ENCODE measurements around the gene MRGPRE. TPM values are rescaled to one million over a fixed set of nuclear protein-coding genes. Genes with fewer than 3 reads are reported as not detected.

Gene MRGPRE
- polyA plus RNA-seq, 2 of the 4 experiments (the other 2 are of a cell fraction): not detected

DNA sequence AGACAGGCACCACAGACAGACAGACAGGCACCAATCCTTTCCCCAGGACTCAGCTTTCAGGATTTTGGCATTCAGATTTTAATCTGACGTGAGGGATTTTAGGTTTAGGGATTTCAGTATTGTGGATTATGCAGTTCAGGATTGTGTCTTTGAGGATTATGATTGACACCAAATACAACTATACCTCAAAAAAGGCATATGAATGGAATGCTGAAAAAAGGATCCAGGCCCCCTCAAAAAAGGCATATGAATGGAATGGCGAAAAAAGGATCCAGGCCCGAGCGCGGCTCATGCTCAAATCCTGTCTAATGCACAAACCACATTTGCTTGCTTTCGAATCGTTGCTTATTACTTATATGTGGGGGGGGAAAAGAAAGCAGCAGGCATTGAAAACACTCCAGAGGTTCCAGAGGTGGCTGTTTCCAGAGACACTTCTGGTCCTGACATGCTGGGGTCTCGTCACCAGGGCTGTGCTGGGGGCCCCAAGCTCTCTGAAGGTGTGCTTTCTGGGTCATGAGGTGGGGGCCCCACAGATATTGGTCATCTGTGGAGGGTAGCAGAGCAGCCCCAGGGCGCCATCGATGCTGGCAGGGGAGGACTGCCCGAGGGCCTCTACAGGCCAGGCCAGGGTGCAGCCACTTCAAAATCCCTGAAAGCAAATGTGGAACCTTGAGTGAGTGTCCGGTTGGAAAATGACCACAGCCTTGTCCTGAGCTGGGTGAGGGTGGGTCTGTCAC lies 50.3 kb downstream of the MRGPRE start:
- H3K4me3 ChIP-seq: no peak overlapping the region
- no peak for TF ChIP-seq CHD4 (IDR thresholded peaks at IDR 0.05; ENCODE audit: borderline replicate concordance)
- no peak for TF ChIP-seq HEYL (CRISPR knock-in tag; IDR thresholded peaks at IDR 0.05)
- TF ChIP-seq SMC3 (IDR thresholded peaks at IDR 0.05): no peak
- no peak for TF ChIP-seq ZFP36 (IDR thresholded peaks at IDR 0.05; ENCODE audit: borderline replicate concordance, partially characterized antibody)
- TF ChIP-seq EHMT2 (IDR thresholded peaks at IDR 0.05; ENCODE audit: low read depth): no peak
- TF ChIP-seq, protein P1, sequence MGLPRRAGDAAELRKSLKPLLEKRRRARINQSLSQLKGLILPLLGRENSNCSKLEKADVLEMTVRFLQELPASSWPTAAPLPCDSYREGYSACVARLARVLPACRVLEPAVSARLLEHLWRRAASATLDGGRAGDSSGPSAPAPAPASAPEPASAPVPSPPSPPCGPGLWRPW (IDR thresholded peaks at IDR 0.05): no peak
- TF ChIP-seq, protein P2, sequence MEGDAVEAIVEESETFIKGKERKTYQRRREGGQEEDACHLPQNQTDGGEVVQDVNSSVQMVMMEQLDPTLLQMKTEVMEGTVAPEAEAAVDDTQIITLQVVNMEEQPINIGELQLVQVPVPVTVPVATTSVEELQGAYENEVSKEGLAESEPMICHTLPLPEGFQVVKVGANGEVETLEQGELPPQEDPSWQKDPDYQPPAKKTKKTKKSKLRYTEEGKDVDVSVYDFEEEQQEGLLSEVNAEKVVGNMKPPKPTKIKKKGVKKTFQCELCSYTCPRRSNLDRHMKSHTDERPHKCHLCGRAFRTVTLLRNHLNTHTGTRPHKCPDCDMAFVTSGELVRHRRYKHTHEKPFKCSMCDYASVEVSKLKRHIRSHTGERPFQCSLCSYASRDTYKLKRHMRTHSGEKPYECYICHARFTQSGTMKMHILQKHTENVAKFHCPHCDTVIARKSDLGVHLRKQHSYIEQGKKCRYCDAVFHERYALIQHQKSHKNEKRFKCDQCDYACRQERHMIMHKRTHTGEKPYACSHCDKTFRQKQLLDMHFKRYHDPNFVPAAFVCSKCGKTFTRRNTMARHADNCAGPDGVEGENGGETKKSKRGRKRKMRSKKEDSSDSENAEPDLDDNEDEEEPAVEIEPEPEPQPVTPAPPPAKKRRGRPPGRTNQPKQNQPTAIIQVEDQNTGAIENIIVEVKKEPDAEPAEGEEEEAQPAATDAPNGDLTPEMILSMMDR (IDR thresholded peaks at IDR 0.05): no peak
- no peak for TF ChIP-seq TP53 (CRISPR knock-in tag; IDR thresholded peaks at IDR 0.05)
- no peak for TF ChIP-seq BHLHE40 (IDR thresholded peaks at IDR 0.05; ENCODE audit: low read depth, low read length)
- TF ChIP-seq ESRRA (IDR thresholded peaks at IDR 0.05; ENCODE audit: borderline replicate concordance, low read length): no peak
- TF ChIP-seq, protein P3, sequence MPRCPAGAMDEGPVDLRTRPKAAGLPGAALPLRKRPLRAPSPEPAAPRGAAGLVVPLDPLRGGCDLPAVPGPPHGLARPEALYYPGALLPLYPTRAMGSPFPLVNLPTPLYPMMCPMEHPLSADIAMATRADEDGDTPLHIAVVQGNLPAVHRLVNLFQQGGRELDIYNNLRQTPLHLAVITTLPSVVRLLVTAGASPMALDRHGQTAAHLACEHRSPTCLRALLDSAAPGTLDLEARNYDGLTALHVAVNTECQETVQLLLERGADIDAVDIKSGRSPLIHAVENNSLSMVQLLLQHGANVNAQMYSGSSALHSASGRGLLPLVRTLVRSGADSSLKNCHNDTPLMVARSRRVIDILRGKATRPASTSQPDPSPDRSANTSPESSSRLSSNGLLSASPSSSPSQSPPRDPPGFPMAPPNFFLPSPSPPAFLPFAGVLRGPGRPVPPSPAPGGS (IDR thresholded peaks at IDR 0.05): no peak
- TF ChIP-seq HOXB13 (CRISPR knock-in tag; IDR thresholded peaks at IDR 0.05; ENCODE audit: low read depth): no peak
- H3K4me1 ChIP-seq: no peaks in the 10 kb centered on the region
- no peak overlapping the region for H3K4me2 ChIP-seq
- CTCF ChIA-PET: interaction anchor here (0.8 to 1.9 kb wide), 2 partner anchors 14 to 145 kb away, joined by 3 to 4 read pairs; no protein-coding TSS in a partner anchor
- ATAC-seq (no peak), FAIRE-seq (no peak), DNase-seq (ENCODE audit: low read depth in 1 of 2, low spot score in 1 of 2) (no peak)
- H3K9me3 ChIP-seq: peaks cover 12% of the 10 kb centered on the region; the same call in 2 of the 3 replicates
- POLR2A ChIA-PET: no interaction called here
- no peak overlapping the region for H3K27ac ChIP-seq
- WGBS (ENCODE audit: missing lambda C conversion rate): 68% methylated on average over 7 of the region's 12 CpGs

DNA sequence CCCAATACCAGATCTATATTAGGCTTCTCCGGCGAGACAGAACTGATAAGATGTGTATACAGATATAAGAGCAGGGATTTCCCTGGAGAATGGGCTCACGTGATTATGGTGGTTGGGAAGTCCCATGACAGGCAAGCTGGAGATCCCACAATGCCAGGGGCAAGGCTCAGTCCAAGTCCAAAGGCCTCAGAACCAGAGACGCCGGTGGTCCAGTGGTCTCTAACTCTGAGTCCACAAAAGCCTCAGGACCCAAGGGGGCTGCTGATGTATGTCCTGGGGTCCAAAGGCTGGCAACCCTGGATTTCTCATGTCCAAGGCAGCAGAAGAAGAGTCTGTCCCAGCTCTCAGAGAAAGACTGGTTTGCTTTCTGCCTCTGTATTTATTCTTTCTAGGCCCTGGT lies 51.3 kb downstream of the MRGPRE start:
- DNase-seq (ENCODE audit: low read depth in 1 of 2, low spot score in 1 of 2) (no peak), ATAC-seq (no peak), FAIRE-seq (no peak)
- Histone ChIP-seq H3K4me2 (no peak overlapping the region), H3K9me3 (peaks cover 21% of the 10 kb centered on the region), H3K4me3 (no peak overlapping the region), H3K27ac (no peak overlapping the region), H3K4me1 (no peaks in the 10 kb centered on the region)
- CTCF ChIA-PET: no interaction called here
- POLR2A ChIA-PET: no interaction called here
- no peak for TF ChIP-seq HOXB5 (CRISPR knock-in tag; IDR thresholded peaks at IDR 0.05)
- WGBS (ENCODE audit: missing lambda C conversion rate): 67% methylated on average over 5 of the region's 5 CpGs

DNA sequence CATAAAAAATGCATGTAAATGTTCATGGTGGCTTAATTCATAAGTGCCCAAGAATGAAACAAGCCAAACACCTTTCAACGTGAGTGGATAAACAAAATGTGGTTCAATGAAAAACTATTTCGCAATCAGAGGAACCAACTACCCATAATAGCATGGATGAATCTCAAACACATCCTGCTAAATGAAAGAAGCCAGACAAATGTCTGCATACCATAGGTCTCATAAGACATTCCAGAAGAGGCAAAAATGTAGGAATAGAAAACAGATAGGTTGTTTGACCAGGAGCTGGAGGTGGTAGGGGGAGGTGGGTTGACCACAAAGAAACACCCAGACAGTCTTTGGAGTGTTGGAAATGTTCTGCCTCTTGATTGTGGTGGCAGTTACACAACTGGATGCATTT lies 53.9 kb downstream of the MRGPRE start:
- ChIA-PET POLR2A (no interaction called here), CTCF (no interaction called here)
- Histone ChIP-seq H3K4me3 (no peak overlapping the region), H3K27ac (no peak overlapping the region), H3K9me3 (peaks cover 27% of the 10 kb centered on the region), H3K4me1 (no peaks in the 10 kb centered on the region), H3K4me2 (no peak overlapping the region)
- ATAC-seq: no peak
- TF ChIP-seq, protein P4, sequence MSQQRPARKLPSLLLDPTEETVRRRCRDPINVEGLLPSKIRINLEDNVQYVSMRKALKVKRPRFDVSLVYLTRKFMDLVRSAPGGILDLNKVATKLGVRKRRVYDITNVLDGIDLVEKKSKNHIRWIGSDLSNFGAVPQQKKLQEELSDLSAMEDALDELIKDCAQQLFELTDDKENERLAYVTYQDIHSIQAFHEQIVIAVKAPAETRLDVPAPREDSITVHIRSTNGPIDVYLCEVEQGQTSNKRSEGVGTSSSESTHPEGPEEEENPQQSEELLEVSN (IDR thresholded peaks at IDR 0.05; ENCODE audit: borderline replicate concordance, low read depth): no peak
- TF ChIP-seq CEBPB (IDR thresholded peaks at IDR 0.05): peak in 1 of 2 experiments; percentile 43; a peak in 1 of 4 replicates
- FAIRE-seq: no peak
- no peak for DNase-seq (ENCODE audit: low read depth in 1 of 2, low spot score in 1 of 2)
- 5% methylated on average over 2 of the region's 2 CpGs for WGBS (ENCODE audit: missing lambda C conversion rate)

DNA sequence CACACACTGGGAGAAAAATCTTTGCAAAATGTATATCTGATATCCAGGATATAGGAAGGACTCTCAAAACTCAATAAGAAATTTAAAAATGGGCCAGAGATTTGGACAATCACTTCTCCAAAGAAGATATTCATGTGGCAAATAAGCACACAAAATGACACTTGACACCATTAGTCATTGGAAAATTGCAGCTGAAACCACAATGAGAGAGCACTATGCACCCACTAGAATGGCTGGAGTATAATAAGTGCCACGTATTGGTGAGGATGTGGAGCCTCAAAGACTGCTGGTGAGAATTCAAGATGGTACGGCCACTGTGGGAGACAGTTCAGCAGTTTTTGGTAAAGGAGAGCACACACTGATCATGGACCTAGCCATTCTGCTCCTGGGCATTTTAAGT lies 54.3 kb downstream of the MRGPRE start:
- FAIRE-seq (no peak), DNase-seq (ENCODE audit: low read depth in 1 of 2, low spot score in 1 of 2) (no peak), ATAC-seq (no peak)
- Histone ChIP-seq H3K27ac (no peak overlapping the region), H3K4me2 (no peak overlapping the region), H3K9me3 (peaks cover 27% of the 10 kb centered on the region), H3K4me1 (no peaks in the 10 kb centered on the region), H3K4me3 (no peak overlapping the region)
- TF ChIP-seq CHD4 (IDR thresholded peaks at IDR 0.05; ENCODE audit: borderline replicate concordance): no peak
- no peak for TF ChIP-seq JUNB (IDR thresholded peaks at IDR 0.05)
- TF ChIP-seq POLR2AphosphoS2 (conservative IDR thresholded peaks at IDR 0.05; ENCODE audit: low read length): no peak
- no peak for TF ChIP-seq ZSCAN20 (CRISPR knock-in tag; IDR thresholded peaks at IDR 0.05)
- TF ChIP-seq, protein P5, sequence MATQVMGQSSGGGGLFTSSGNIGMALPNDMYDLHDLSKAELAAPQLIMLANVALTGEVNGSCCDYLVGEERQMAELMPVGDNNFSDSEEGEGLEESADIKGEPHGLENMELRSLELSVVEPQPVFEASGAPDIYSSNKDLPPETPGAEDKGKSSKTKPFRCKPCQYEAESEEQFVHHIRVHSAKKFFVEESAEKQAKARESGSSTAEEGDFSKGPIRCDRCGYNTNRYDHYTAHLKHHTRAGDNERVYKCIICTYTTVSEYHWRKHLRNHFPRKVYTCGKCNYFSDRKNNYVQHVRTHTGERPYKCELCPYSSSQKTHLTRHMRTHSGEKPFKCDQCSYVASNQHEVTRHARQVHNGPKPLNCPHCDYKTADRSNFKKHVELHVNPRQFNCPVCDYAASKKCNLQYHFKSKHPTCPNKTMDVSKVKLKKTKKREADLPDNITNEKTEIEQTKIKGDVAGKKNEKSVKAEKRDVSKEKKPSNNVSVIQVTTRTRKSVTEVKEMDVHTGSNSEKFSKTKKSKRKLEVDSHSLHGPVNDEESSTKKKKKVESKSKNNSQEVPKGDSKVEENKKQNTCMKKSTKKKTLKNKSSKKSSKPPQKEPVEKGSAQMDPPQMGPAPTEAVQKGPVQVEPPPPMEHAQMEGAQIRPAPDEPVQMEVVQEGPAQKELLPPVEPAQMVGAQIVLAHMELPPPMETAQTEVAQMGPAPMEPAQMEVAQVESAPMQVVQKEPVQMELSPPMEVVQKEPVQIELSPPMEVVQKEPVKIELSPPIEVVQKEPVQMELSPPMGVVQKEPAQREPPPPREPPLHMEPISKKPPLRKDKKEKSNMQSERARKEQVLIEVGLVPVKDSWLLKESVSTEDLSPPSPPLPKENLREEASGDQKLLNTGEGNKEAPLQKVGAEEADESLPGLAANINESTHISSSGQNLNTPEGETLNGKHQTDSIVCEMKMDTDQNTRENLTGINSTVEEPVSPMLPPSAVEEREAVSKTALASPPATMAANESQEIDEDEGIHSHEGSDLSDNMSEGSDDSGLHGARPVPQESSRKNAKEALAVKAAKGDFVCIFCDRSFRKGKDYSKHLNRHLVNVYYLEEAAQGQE (IDR thresholded peaks at IDR 0.05): no peak
- no peak for TF ChIP-seq FOSL2 (IDR thresholded peaks at IDR 0.05)
- no peak for TF ChIP-seq FOSL2 (CRISPR knock-in tag; IDR thresholded peaks at IDR 0.05)
- no peak for TF ChIP-seq SMC3 (IDR thresholded peaks at IDR 0.05)
- TF ChIP-seq FOXS1 (CRISPR knock-in tag; IDR thresholded peaks at IDR 0.05): no peak
- no peak for TF ChIP-seq CBX8 (IDR thresholded peaks at IDR 0.05)
- POLR2A ChIA-PET: no interaction called here
- WGBS (ENCODE audit: missing lambda C conversion rate): 13% methylated on average over 2 of the region's 2 CpGs
- CTCF ChIA-PET: no interaction called here

Measured in A549 (cell line).